H1 (cell line): ENCODE measurements around the gene ZNF697. TPM values are rescaled to one million over a fixed set of nuclear protein-coding genes. Genes with fewer than 3 reads are reported as not detected.

Experiments
- CTCF ChIA-PET: fragments of 300-600 bp; sonication (Branson Sonifier 250); formaldehyde crosslinking; loops from one replicate; lab custom pipeline; 2021; ENCODE audit not compliant: partially characterized antibody; lab: Charles Lee
- POLR2A ChIA-PET: fragments of 300-600 bp; sonication (Branson Sonifier 250); formaldehyde crosslinking; loops from one replicate; lab custom pipeline; 2021; ENCODE audit warnings: inconsistent platforms; ENCODE audit not compliant: partially characterized antibody; lab: Charles Lee
- DNase-seq, 2 experiments: peaks; one replicate each; pipeline versions ENCODE4 v3.0.0 to v3.0.0-alpha.2; 2010 to 2022; ENCODE audit warnings: low spot score in 2 of 2, low read depth in 1 of 2, mixed read lengths in 1 of 2
- FAIRE-seq: peaks from 2 replicates; lab custom pipeline; 2011; peaks lifted over from hg19 to GRCh38; lab: Jason Lieb, UNC
- H2AFZ ChIP-seq: 2 replicates; pipeline ENCODE4 v1.8.1; 2012; ENCODE audit warnings: low read length, inconsistent platforms
- H2AK5ac ChIP-seq: 2 replicates; pipeline ENCODE4 v1.6.1; 2013; ENCODE audit warnings: low read depth, low read length
- H2BK120ac ChIP-seq: replicated peaks from 2 replicates; pipeline ENCODE3; 2013; ENCODE audit warnings: low read depth, low read length, inconsistent platforms
- H2BK12ac ChIP-seq: 2 replicates; pipeline ENCODE4 v1.6.1; 2013; ENCODE audit warnings: low read depth, low read length
- H2BK15ac ChIP-seq: 2 replicates; pipeline ENCODE4 v1.6.1; 2013; ENCODE audit warnings: low read length
- H2BK20ac ChIP-seq: 2 replicates; pipeline ENCODE4 v1.6.1; 2013; ENCODE audit warnings: low read length
- H2BK5ac ChIP-seq: 2 replicates; pipeline ENCODE4 v1.6.1; 2013; ENCODE audit warnings: low read depth, low read length
- H3K14ac ChIP-seq: 2 replicates; pipeline ENCODE4 v1.6.1; 2013; ENCODE audit warnings: inconsistent platforms; ENCODE audit not compliant: insufficient read length
- H3K18ac ChIP-seq: 2 replicates; pipeline ENCODE4 v1.6.1; 2013; ENCODE audit warnings: low read length; ENCODE audit errors: extremely low read depth
- H3K23ac ChIP-seq: 2 replicates; pipeline ENCODE4 v1.6.1; 2013; ENCODE audit warnings: inconsistent platforms; ENCODE audit not compliant: insufficient read length
- H3K23me2 ChIP-seq: 2 replicates; pipeline ENCODE4 v1.6.1; 2013; ENCODE audit warnings: low read depth, low read length
- H3K27ac ChIP-seq: 2 replicates; pipeline ENCODE4 v1.6.1; 2011; ENCODE audit warnings: low read depth, low read length, inconsistent platforms
- H3K27me3 ChIP-seq, 4 experiments: replicated peaks in 1 of 4; 1 replicate in 1 of 4; 2 replicates in 3 of 4; pipeline versions ENCODE4 v1.6.1 to v1.8.1; 2011 to 2013; ENCODE audit warnings: low read length in 3 of 4, mild to moderate bottlenecking in 3 of 4, inconsistent platforms in 2 of 4, mixed read lengths in 2 of 4, moderate library complexity in 1 of 4; ENCODE audit not compliant: control insufficient read depth in 3 of 4, insufficient read depth in 3 of 4; ENCODE audit errors: extremely low read depth in 1 of 4
- H3K36me3 ChIP-seq, 4 experiments: 2 replicates each; pipeline versions ENCODE4 v1.6.1 to v1.8.1; 2011 to 2013; ENCODE audit warnings: mild to moderate bottlenecking in 4 of 4, low read length in 3 of 4, moderate library complexity in 2 of 4, control low read depth in 1 of 4, inconsistent platforms in 1 of 4; ENCODE audit not compliant: insufficient read depth in 4 of 4, control insufficient read depth in 2 of 4
- H3K4ac ChIP-seq: replicated peaks from 2 replicates; pipeline ENCODE3; 2013; ENCODE audit warnings: low read length, low read depth, mixed read lengths, inconsistent platforms; ENCODE audit not compliant: insufficient read length
- H3K4me1 ChIP-seq, 4 experiments: replicated peaks in 1 of 4; 1 replicate in 1 of 4; 2 replicates in 3 of 4; pipeline versions ENCODE4 v1.6.1 to v1.8.1; 2011 to 2013; ENCODE audit warnings: low read length in 3 of 4, inconsistent platforms in 2 of 4, mixed read lengths in 1 of 4; ENCODE audit not compliant: insufficient read depth in 4 of 4, control insufficient read depth in 3 of 4
- H3K4me2 ChIP-seq, 2 experiments: 2 replicates each; pipeline versions ENCODE4 v1.6.1 to v1.8.1; 2011 to 2013; ENCODE audit warnings: low read depth in 2 of 2, low read length in 2 of 2, control low read depth in 1 of 2, inconsistent platforms in 1 of 2, mild to moderate bottlenecking in 1 of 2; ENCODE audit not compliant: insufficient read depth in 1 of 2
- H3K4me3 ChIP-seq, 4 experiments: fragments of 200-600, 300-600 bp in 1 of 4; sonication (generic), shearing (Covaris generic), sonication (Bioruptor Twin) in 1 of 4; 2 replicates each; pipeline versions ENCODE4 v1.5.1 to v1.8.1; 2011 to 2016; ENCODE audit warnings: low read length in 4 of 4, low read depth in 3 of 4, control low read depth in 2 of 4, inconsistent platforms in 2 of 4, mild to moderate bottlenecking in 2 of 4, mixed read lengths in 1 of 4, moderate library complexity in 1 of 4; ENCODE audit not compliant: insufficient read depth in 2 of 4; ENCODE audit errors: extremely low read depth in 1 of 4
- H3K56ac ChIP-seq: replicated peaks from 2 replicates; pipeline ENCODE3; 2013; ENCODE audit warnings: low read depth, mild to moderate bottlenecking, mixed read lengths, low read length, inconsistent platforms; ENCODE audit not compliant: insufficient read length
- H3K79me1 ChIP-seq: 2 replicates; pipeline ENCODE4 v1.6.1; 2013; ENCODE audit warnings: low read depth, low read length, control low read depth
- H3K79me2 ChIP-seq, 2 experiments: 2 replicates each; pipeline versions ENCODE4 v1.6.1 to v1.8.1; 2012 to 2013; ENCODE audit warnings: low read length in 2 of 2, mild to moderate bottlenecking in 2 of 2, inconsistent platforms in 1 of 2; ENCODE audit not compliant: insufficient read depth in 2 of 2, control insufficient read depth in 1 of 2
- H3K9ac ChIP-seq, 4 experiments: replicated peaks in 1 of 4; 1 replicate in 1 of 4; 2 replicates in 3 of 4; pipeline versions ENCODE4 v1.6.1 to v1.8.1; 2011 to 2013; ENCODE audit warnings: low read depth in 3 of 4, low read length in 3 of 4, control low read depth in 2 of 4, mild to moderate bottlenecking in 2 of 4, moderate library complexity in 2 of 4, inconsistent platforms in 1 of 4; ENCODE audit errors: extremely low read depth in 1 of 4
- H3K9me3 ChIP-seq, 2 experiments: 2 replicates each; pipeline versions ENCODE4 v1.6.1 to v1.8.1; 2012 to 2013; ENCODE audit warnings: mild to moderate bottlenecking in 2 of 2, moderate library complexity in 2 of 2, control low read depth in 1 of 2, inconsistent platforms in 1 of 2, low read depth in 1 of 2, low read length in 1 of 2, mixed read lengths in 1 of 2; ENCODE audit not compliant: insufficient read depth in 2 of 2
- H4K20me1 ChIP-seq, 2 experiments: replicated peaks in 1 of 2; 2 replicates each; pipeline versions ENCODE3 to v1.8.1; 2011 to 2013; ENCODE audit warnings: inconsistent platforms in 2 of 2, low read length in 2 of 2, mild to moderate bottlenecking in 1 of 2; ENCODE audit not compliant: insufficient read depth in 2 of 2, control insufficient read depth in 1 of 2
- H4K5ac ChIP-seq: 2 replicates; pipeline ENCODE4 v1.6.1; 2013; ENCODE audit warnings: low read length, low read depth, mixed read lengths, inconsistent platforms; ENCODE audit not compliant: insufficient read length
- H4K8ac ChIP-seq: 2 replicates; pipeline ENCODE4 v1.8.0; 2013; ENCODE audit warnings: mild to moderate bottlenecking, moderate library complexity, low read length, inconsistent platforms; ENCODE audit not compliant: insufficient read depth; ENCODE audit errors: extremely low read depth
- H4K91ac ChIP-seq: replicated peaks from 2 replicates; pipeline ENCODE3; 2013; ENCODE audit warnings: low read length, mixed read lengths, inconsistent platforms; ENCODE audit not compliant: insufficient read length
- CBX5 ChIP-seq: fragments of 300-800, 300-1000 bp; sonication (generic); IDR thresholded peaks from 2 replicates; pipeline ENCODE4 v1.7.1; 2016; ENCODE audit warnings: antibody characterized with exemption, low read length, low read depth
- CREB1 ChIP-seq: IDR thresholded peaks from 2 replicates; pipeline ENCODE4 v1.6.1; 2012; ENCODE audit warnings: inconsistent platforms
- GTF2F1 ChIP-seq: IDR thresholded peaks from 2 replicates; pipeline ENCODE4 v1.6.1; 2012; ENCODE audit warnings: low read depth, low read length, improper control_type of control experiment, borderline replicate concordance
- KDM5A ChIP-seq: fragments of 200-600 bp; IDR thresholded peaks from 2 replicates; pipeline ENCODE4 v1.7.1; 2012; ENCODE audit warnings: mild to moderate bottlenecking, low read length, inconsistent platforms, mixed read lengths
- MAFK ChIP-seq: IDR thresholded peaks from 2 replicates; pipeline ENCODE4 v1.6.1; 2012; ENCODE audit warnings: low read depth, mild to moderate bottlenecking, improper control_type of control experiment, low read length
- PHF8 ChIP-seq: fragments of 200-600 bp; sonication (generic); conservative IDR thresholded peaks from 2 replicates; pipeline ENCODE4 v1.7.1; 2012; ENCODE audit warnings: low read depth, mild to moderate bottlenecking, inconsistent platforms, low read length, moderate library complexity
- YY1 ChIP-seq: IDR thresholded peaks from 2 replicates; pipeline ENCODE4 v1.6.1; 2011; ENCODE audit warnings: low read depth, mild to moderate bottlenecking, low read length
- ZNF274 ChIP-seq: IDR thresholded peaks from 2 replicates; pipeline ENCODE4 v1.7.0; 2012; ENCODE audit warnings: low read length, borderline replicate concordance; ENCODE audit errors: extremely low read depth
- WGBS, 2 experiments: shearing (Covaris generic) in 1 of 2; methylation state at CpG; one replicate each; pipeline versions ENCODE4 v1.1.6 to v1.1.7; 2013 to 2015; ENCODE audit warnings: low lambda C conversion rate in 2 of 2, mixed read lengths in 2 of 2, inconsistent platforms in 1 of 2, low coverage in 1 of 2, missing lambda C conversion rate in 1 of 2; ENCODE audit not compliant: insufficient replicate concordance in 2 of 2, insufficient coverage in 1 of 2, insufficient read length in 1 of 2; ENCODE audit errors: extremely low coverage in 1 of 2, missing lambda C conversion rate in 1 of 2; 5-methylcytosine and 5-hydroxymethylcytosine counted together
- polyA plus RNA-seq, 7 experiments: library from polyadenylated mRNA; depleted of rRNA in 3 of 7; stranded (reverse) in 5 of 7; unstranded in 2 of 7; fragments of >200 nt in 5 of 7; fragments of 200-250 nt in 2 of 7; gene quantifications; 1 replicate in 5 of 7; 2 replicates in 1 of 7; 4 replicates in 1 of 7; pipeline versions ENCODE4 v1.2.1 to v1.2.3, GENCODE V29; 2011 to 2013; ENCODE audit warnings: missing spikeins in 2 of 7, mixed read lengths in 2 of 7
- total RNA-seq: library from RNA; stranded (reverse); fragmentation: NEBNext Ultra II Directional; extraction: Animal tissue kit (Norgen Biotek cat#: 25700); gene quantifications from 2 replicates; pipeline ENCODE4 v1.2.1, GENCODE V29; 2021
- TF ChIP-seq, protein P1 (sequence below): IDR thresholded peaks from 2 replicates; pipeline ENCODE4 v1.6.1; 2011; ENCODE audit warnings: low read length, improper control_type of control experiment

The ZNF697 gene
- total and polyA plus RNA-seq, 2 of the 8 experiments (the other 6 are each of a cell fraction or from before 2014, with no cell fraction given), result 5.6 to 18.3 TPM

DNA sequence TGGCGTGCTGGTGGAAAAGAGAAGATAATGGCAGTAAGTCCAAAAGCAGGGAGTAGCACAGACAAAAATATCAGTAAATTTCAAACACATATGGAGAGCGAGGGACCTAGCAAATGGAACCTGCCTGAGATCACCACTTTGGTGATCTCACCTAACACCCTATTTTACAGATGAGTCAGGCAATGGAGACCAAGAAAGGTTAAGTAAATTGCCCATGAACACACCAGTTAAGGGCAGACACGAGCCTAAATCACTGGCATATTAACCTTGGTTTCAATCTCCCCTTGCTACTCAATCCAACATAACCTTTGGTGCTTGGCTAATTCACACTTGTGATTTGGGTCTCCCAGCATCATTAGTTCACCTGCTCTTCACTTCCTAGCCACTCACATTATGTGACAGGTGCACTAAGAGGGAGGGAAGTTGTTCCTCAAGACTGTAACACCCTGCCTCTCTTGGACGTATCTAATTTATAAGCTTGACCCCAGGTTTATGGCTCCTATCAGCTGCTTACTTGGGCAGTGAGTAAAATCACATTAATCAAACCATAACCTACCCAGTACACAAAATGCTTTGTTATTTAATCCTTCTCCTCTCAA is 11.5 kb downstream of the ZNF697 start:
- WGBS, 2 experiments, result 90% methylated on average over 4 of the region's 4 CpGs; no CpG with 5 or more reads in 1 of the 2 experiments
- DNase-seq, result no peak
- no peak overlapping the region for H4K91ac ChIP-seq
- peaks cover 0 to 69% of the 10 kb centered on the region in 2 experiments; a peak in 3 of 4 replicates for H3K79me2 ChIP-seq
- no peak overlapping the region for H3K4me3 ChIP-seq
- no peak overlapping the region for H2BK120ac ChIP-seq
- peaks cover 3% of the 10 kb centered on the region for H3K79me1 ChIP-seq
- H2BK20ac ChIP-seq, result no peak overlapping the region
- no peak overlapping the region for H2BK15ac ChIP-seq
- TF ChIP-seq YY1, result no peak
- no peak for TF ChIP-seq CREB1
- TF ChIP-seq KDM5A, result no peak
- no peak for TF ChIP-seq PHF8
- no peak for TF ChIP-seq CBX5
- TF ChIP-seq GTF2F1, result no peak
- TF ChIP-seq, protein P1, sequence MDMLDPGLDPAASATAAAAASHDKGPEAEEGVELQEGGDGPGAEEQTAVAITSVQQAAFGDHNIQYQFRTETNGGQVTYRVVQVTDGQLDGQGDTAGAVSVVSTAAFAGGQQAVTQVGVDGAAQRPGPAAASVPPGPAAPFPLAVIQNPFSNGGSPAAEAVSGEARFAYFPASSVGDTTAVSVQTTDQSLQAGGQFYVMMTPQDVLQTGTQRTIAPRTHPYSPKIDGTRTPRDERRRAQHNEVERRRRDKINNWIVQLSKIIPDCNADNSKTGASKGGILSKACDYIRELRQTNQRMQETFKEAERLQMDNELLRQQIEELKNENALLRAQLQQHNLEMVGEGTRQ, result no peak
- no peak for TF ChIP-seq ZNF274
- no peak for TF ChIP-seq MAFK
- TF ChIP-seq, all 59 proteins: peak for 0
- CTCF ChIA-PET, result interaction anchor here (29.8 kb wide), 1 partner anchor 17 kb away, joined by 786 read pairs; the partner anchor contains the start of gene ZNF697
- Histone ChIP-seq H3K4me1 (peaks cover 0 to 7% (median 5%) of the 10 kb centered on the region in 4 experiments; a peak in 4 of 7 replicates), H3K27me3 (no peaks in the 10 kb centered on the region), H3K9ac (no peak overlapping the region), H2AFZ (no peak overlapping the region), H3K27ac (no peak overlapping the region), H4K5ac (no peak overlapping the region), H4K20me1 (peaks cover 2 to 10% of the 10 kb centered on the region in 2 experiments), H3K36me3 (no peaks in the 10 kb centered on the region; a peak in 2 of 8 replicates), H3K14ac (no peak overlapping the region), H4K8ac (no peak overlapping the region), H3K4me2 (no peak overlapping the region), H3K23me2 (no peaks in the 10 kb centered on the region), H3K18ac (no peak overlapping the region), H2BK12ac (no peak overlapping the region), H3K23ac (no peak overlapping the region), H2BK5ac (no peak overlapping the region), H2AK5ac (no peak overlapping the region), H3K4ac (no peak overlapping the region), H3K56ac (no peak overlapping the region), H3K9me3 (no peaks in the 10 kb centered on the region)
- FAIRE-seq, result no peak
- POLR2A ChIA-PET, result interaction anchor here (0.9 to 3.5 kb wide), 4 partner anchors 11 to 74 kb away, joined by 3 to 19 read pairs (median 9); partner anchors contain the start of gene ZNF697
